Activated CD8-positive, alpha-beta T cell treated with anti-CD3 and anti-CD28 coated beads for 36 hours (primary cell): ENCODE results near the gene TNIK. TPM values are rescaled to one million over a fixed set of nuclear protein-coding genes. Genes with fewer than 3 reads are reported as not detected.

Experiments
- ATAC-seq: fragments of 200-7000 bp; cut with Tn5 transposase; one replicate; pipeline ENCODE4 v1.10.0; 2021; ENCODE audit warnings: mild to moderate bottlenecking, moderate library complexity
- CTCF ChIA-PET: fragments of 350-600 bp; sonication (Branson Sonifier 250); formaldehyde crosslinking; loops from one replicate; lab custom pipeline; 2021; ENCODE audit warnings: antibody characterized with exemption; lab: Charles Lee
- POLR2A ChIA-PET: fragments of 350-600 bp; sonication (Branson Sonifier 250); formaldehyde crosslinking; loops from one replicate; lab custom pipeline; 2021; ENCODE audit warnings: antibody characterized with exemption; lab: Charles Lee
- DNase-seq: peaks from one replicate; pipeline ENCODE4 v3.0.0-alpha.2; 2020
- H3K27ac Mint-ChIP-seq: one replicate; pipeline ENCODE4 v1.8.0; 2021; ENCODE audit warnings: mild to moderate bottlenecking, mixed read lengths
- H3K27me3 Mint-ChIP-seq: one replicate; pipeline ENCODE4 v1.8.0; 2021; ENCODE audit warnings: mixed read lengths
- H3K36me3 Mint-ChIP-seq: one replicate; pipeline ENCODE4 v1.8.0; 2021; ENCODE audit warnings: low read depth, mixed read lengths
- H3K4me1 Mint-ChIP-seq: one replicate; pipeline ENCODE4 v1.8.0; 2021; ENCODE audit warnings: low read depth, mixed read lengths
- H3K4me3 Mint-ChIP-seq: one replicate; pipeline ENCODE4 v1.8.0; 2021; ENCODE audit warnings: mild to moderate bottlenecking, moderate library complexity, mixed read lengths
- H3K9me3 Mint-ChIP-seq: one replicate; pipeline ENCODE4 v1.8.0; 2021; ENCODE audit warnings: mixed read lengths
- intact Hi-C: fragments of 100-400 bp; cut with micrococcal nuclease; formaldehyde crosslinking; loops from one replicate; pipeline ENCODE4 v1.10.0; 2022
- total RNA-seq, 2 experiments: library from RNA; stranded (reverse); gene quantifications; one replicate each; pipeline ENCODE4 v1.2.3, GENCODE V29; 2021
- TF ChIP-seq, protein P1 (sequence below): fragments of 200-600 bp; IDR thresholded peaks from one replicate; pipeline ENCODE4 v1.8.0; 2022; ENCODE audit warnings: antibody characterized with exemption, mild to moderate bottlenecking

The TNIK gene
- total RNA-seq, 2 experiments from 2014 or later: 25.1 to 28.8 TPM

DNA sequence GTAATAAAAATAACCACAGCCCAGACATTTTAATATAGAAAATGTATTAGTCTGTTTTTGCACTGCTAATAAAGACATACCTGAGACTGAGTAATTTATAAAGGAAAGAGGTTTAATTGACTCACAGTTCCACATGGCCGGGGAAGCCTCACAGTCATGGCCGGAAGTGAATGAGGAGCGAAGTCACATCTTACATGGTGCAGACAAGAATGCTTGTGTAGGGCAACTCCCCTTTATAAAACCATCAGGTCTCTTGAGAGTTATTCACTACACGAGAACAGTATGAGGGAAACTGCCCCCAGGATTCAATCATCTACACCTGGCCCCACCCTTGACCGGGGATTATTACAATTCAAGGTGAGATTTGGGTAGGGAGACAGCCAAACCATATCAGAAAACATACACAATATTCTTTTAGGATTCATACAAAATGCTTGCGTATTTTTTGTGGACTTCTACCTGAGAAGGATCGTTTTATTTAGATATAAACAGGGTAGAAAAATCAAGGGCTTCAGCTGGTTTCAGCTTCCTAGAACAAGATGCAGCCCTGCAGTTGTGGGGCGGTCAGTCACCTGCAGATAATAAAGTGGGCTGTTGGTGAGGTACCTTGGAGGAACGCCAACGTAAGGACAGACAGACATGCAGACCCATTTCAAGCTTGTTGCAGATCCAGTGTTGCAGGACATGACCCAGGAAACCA lies 101.9 kb downstream of the TNIK start:
- ATAC-seq: no peak
- Mint-ChIP-seq H3K36me3 (no peaks in the 10 kb centered on the region), H3K4me1 (peaks cover 58% of the 10 kb centered on the region), H3K27ac (no peak overlapping the region), H3K27me3 (no peaks in the 10 kb centered on the region), H3K4me3 (no peak overlapping the region), H3K9me3 (no peaks in the 10 kb centered on the region)
- TF ChIP-seq, protein P1, sequence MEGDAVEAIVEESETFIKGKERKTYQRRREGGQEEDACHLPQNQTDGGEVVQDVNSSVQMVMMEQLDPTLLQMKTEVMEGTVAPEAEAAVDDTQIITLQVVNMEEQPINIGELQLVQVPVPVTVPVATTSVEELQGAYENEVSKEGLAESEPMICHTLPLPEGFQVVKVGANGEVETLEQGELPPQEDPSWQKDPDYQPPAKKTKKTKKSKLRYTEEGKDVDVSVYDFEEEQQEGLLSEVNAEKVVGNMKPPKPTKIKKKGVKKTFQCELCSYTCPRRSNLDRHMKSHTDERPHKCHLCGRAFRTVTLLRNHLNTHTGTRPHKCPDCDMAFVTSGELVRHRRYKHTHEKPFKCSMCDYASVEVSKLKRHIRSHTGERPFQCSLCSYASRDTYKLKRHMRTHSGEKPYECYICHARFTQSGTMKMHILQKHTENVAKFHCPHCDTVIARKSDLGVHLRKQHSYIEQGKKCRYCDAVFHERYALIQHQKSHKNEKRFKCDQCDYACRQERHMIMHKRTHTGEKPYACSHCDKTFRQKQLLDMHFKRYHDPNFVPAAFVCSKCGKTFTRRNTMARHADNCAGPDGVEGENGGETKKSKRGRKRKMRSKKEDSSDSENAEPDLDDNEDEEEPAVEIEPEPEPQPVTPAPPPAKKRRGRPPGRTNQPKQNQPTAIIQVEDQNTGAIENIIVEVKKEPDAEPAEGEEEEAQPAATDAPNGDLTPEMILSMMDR: no peak
- no peak for DNase-seq
- POLR2A ChIA-PET: no interaction called here
- intact Hi-C loops: no loop called here
- CTCF ChIA-PET: no interaction called here

DNA sequence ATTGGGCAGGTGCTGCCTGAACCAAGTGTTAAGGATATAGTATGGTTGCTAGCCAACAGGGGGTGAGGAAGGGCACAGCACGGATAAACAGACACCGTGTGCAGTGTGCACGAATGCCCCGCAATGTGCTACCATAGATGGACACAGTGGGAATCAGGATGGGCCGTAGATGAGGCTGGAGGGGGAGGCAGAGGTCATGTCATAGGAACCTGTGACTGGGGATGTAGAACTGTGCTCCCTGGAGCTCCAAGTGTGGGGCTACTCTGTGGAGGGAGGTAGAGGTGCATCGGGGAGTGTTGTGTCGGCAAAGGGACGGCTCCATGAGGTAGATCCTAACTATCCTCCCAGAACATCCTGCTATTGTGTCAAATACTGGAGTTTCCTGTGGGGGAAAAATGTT lies 102.5 kb downstream of the TNIK start:
- no peak overlapping the region for H3K4me3 Mint-ChIP-seq
- no peaks in the 10 kb centered on the region for H3K36me3 Mint-ChIP-seq
- ChIA-PET CTCF (no interaction called here), POLR2A (no interaction called here)
- H3K27me3 Mint-ChIP-seq: no peaks in the 10 kb centered on the region
- H3K4me1 Mint-ChIP-seq: peaks cover 54% of the 10 kb centered on the region
- no peaks in the 10 kb centered on the region for H3K9me3 Mint-ChIP-seq
- intact Hi-C loops: no loop called here
- H3K27ac Mint-ChIP-seq: no peak overlapping the region
- TF ChIP-seq, protein P1: no peak
- ATAC-seq (no peak), DNase-seq (no peak)

- ChIA-PET CTCF (no interaction called here), POLR2A (no interaction called here)
- Mint-ChIP-seq H3K36me3 (no peaks in the 10 kb centered on the region), H3K4me1 (peaks cover 63% of the 10 kb centered on the region), H3K27ac (no peak overlapping the region), H3K9me3 (no peaks in the 10 kb centered on the region), H3K27me3 (no peaks in the 10 kb centered on the region), H3K4me3 (no peak overlapping the region)
- DNase-seq (no peak), ATAC-seq (no peak)
- intact Hi-C loops: no loop called here
- TF ChIP-seq, protein P1: no peak
Observed at GRCh38 chr3:171356251-171356650, 104.0 kb downstream of the TNIK start.

GRCh38 chr3:171354706-171355582 lies 105.3 kb downstream of the TNIK start:
- H3K27ac Mint-ChIP-seq: no peak overlapping the region

More at GRCh38 chr3:171354706-171355582, 105.3 kb downstream of the TNIK start:
- Mint-ChIP-seq H3K27me3 (no peaks in the 10 kb centered on the region), H3K36me3 (no peaks in the 10 kb centered on the region), H3K4me1 (peaks cover 62% of the 10 kb centered on the region), H3K9me3 (no peaks in the 10 kb centered on the region), H3K4me3 (no peak overlapping the region)
- TF ChIP-seq, protein P1: no peak
- intact Hi-C loops: no loop called here
- ChIA-PET POLR2A (interaction anchor here (0.6 kb wide), 1 partner anchor 18 kb away, joined by 4 read pairs; no protein-coding TSS in a partner anchor), CTCF (interaction anchor here (0.9 to 1.6 kb wide), 2 partner anchors 12 to 14 kb away, joined by 3 to 7 read pairs; no protein-coding TSS in a partner anchor)
- ATAC-seq (peak; percentile 53), DNase-seq (no peak)
